Hepatic stellate cell (primary cell): ENCODE measurements around the gene ADSS1.

Experiments
- DNase-seq: peaks from one replicate; pipeline ENCODE4 v3.0.0; 2011; ENCODE audit warnings: low spot score

ADSS1 gene

GRCh38 chr14:104687601-104688504 lies 36.2 kb upstream of the ADSS1 start:
- peak; percentile 86 for DNase-seq

DNA sequence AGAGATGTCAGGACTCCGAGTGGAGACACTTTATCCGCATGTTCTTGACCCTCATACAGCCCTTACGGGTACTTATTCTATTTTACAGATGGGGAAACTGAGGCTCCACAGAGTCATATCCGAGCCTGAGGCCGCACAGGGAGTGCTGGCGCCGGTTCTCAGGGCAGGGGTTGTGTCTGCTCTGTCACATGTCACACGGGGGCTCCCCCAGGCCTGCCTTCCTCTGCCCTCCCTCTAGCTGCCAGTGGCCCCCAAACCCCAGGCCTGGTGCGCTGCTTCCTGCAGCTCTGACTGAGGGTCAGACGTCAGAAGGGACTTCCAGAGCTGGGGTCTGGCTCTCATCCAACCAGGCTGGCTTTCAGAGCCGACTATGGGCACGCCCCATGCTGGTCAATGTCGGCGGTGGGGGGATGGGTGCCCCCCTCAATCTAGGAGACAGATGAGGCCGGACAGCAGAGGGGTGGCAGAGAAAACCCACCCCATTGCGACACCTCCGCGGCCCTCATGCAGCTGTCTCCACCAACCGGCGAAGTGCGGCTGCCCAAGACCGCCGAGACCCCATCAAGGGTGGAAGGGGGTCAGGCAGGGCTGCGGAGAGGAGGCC lies 35.4 kb upstream of the ADSS1 start:
- peak; percentile 62 for DNase-seq

GRCh38 chr14:104689109-104689880 lies 34.7 kb upstream of the ADSS1 start, which contains the start of gene INF2:
Gene INF2 (plus strand): TSS chr14:104689618. CDS start chr14:104701366, 11,748 bp downstream.
- DNase-seq, result peak; percentile 90

DNA sequence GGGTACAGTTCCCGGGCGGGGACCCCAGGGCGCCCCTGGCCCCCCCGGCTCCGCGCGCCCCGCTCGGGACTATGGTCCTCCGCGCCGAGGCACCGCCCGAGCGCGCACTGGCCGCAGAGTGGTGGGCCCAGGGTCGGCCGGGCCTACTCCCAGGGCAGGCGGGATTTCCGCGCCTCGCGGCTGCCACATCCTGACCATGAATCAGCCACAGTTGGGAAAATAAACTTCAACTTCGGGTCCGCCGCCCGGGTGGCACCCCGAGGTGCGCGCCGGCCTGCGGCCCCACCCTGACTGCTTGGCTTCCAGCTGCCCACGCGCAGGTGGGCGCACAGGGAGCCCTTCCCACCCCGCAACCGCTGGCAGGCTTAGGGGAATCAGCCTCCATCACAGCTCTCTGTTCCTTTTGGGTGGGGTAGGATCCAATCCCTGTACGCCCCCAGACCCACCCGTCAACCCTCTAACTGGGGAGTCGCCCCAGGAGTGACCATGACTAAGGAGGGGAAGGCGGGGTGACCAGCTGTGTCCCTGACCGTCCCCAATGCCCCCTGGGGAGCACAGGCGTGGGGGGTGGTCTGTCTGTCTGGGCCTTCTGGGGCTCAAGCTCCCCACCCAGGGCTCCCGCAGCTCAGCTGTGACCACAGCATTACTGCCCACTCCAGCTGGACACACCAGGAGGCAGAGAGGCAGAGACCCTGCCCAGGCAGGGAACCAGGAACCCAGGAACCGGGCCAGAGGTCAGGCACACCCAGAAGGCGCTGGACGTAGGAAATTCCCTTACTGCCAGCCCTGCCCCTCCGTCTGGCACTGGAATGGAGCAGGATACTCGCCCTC lies 33.9 kb upstream of the ADSS1 start:
- peak; percentile 63 for DNase-seq

GRCh38 chr14:104690861-104691455 lies 33.1 kb upstream of the ADSS1 start:
- no peak for DNase-seq

DNA sequence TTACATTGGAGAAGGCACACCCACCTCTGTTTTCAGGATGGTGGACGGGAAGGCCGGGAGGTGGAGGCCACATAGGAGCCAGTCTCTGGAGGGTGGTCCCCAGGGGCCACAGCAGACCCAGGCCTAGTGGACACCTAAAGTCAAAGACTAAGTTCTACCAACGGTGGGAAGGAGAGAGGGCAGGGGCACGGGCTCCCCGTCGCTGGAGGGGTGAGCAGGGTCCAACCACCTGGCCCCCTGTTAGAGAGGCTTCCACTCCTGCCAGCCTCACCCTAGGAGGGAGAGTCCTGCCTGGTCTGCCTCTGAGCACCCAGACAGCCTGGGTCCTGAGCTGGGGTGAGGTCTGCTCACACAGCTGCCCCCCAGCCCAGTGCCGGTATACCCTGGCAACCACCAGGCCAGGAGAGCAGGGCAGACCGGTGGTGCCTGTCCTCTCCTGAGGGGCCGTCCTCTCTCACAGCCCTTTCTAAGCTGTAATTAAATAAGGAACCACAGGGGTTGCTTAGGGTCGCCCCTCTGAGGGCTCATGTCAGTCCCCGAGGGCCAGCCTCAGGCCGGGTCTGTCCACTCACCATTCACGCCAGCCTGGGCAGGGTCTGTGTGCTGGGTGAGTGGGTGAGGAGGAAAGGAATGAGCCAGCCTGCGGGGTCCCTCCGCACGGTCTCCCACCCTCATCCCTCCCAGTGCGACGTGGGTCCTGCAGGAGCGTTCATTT lies 32.3 kb upstream of the ADSS1 start:
- no peak for DNase-seq

DNA sequence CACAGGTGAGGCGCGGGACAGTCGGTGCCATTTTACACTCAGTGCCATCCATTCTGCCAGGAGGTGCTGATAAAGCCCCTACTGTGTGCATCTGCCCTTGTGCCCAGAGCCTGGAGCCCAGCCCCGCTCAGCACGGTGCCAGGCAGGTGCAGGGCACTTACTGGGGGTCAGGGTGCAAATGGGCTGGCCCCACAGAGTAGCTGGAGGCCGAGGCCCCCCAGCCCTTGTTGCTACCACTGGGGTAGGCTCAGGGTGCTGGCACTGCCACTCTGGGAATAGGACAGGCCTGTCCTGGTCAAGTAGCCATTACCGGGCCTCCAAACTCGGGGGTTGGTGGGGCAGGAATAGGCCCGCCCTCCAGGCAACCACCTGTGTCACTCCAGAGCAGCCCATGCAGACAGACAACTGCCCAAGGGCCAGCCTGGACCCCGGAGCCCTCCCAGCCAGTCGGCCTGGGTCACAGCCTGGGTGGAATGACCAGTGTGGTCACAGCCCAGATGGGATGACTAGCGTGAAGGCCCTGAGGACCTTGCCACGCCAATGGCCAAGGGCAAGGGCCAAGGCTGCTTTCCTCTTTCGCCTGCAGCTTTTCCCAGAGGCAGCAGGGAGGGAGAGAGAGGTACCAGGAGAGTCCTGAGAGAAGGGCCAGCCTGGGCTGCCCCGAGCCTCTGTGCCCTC lies 31.6 kb upstream of the ADSS1 start:
- no peak for DNase-seq

- no peak for DNase-seq
These were observed 31.1 kb upstream of the ADSS1 start for GRCh38 chr14:104692939-104693315.

DNA sequence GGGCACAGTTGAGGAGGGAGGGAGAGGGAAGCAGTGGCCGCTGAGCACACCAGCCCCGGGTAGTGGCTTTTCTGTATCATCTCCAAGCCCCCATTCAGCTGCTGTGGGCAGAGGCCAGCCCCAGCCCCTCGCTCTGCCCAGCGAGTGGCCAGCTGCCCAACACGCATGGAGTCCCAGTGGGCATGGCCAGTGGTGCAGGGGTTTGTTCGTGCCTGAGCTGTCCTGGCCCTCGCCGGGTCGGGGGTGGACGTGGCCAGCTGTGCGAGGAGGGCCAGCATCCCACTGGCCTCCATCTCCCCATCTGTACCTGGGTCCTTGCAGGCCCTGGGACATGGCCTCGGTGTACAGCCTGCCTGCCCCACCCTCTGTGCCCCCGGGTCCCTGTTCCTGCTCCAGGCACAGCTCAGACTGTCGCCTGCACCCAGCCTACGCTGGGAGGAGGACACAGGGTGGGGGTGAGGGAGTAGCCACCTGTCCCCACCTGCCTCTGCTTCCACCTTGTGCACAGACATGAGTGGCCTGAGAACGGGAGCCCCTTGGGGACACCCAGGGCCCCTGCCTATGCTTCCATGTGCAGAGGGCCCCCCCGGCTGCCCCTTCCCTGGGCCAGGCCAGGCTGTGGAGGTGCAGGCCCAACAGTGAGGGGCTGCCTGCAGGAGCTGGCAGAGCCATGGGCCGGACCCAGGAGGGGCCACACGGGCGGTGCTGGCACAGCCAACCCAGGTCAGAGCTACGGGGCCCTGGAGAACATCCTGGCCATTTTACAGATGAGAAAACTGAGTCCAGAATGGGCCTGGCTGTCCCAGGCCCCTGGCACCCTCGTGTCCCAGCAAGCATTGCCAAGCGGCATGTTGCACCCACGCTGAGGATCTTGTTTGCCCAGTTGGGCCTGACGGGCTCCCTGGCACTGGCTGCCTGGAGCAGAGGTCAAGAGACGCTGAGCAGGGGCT lies 30.3 kb upstream of the ADSS1 start:
- DNase-seq, result no peak

DNA sequence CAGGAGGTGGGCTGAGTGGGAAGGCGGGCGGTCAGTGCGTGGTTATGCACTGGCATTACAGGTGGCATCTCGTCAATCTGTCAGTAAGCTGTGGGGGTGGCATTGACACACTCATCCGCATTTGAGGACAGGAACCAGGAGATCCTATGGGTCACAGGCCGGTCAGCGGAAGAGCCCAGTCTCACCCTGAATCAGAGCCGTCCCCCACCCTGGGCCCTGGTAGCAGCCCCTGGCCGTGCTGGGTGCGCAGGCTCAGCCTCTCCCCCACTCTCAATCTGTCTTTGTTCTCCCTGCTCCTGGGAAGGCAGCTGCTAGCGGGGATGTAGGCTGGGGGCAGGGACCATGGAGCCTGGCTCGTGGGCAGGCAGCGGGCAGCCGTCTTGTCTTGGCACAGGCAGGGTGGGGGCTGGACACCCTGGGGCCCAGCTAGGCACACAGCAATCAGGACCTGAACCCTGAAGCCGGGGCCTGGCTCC lies 29.5 kb upstream of the ADSS1 start:
- no peak for DNase-seq

DNA sequence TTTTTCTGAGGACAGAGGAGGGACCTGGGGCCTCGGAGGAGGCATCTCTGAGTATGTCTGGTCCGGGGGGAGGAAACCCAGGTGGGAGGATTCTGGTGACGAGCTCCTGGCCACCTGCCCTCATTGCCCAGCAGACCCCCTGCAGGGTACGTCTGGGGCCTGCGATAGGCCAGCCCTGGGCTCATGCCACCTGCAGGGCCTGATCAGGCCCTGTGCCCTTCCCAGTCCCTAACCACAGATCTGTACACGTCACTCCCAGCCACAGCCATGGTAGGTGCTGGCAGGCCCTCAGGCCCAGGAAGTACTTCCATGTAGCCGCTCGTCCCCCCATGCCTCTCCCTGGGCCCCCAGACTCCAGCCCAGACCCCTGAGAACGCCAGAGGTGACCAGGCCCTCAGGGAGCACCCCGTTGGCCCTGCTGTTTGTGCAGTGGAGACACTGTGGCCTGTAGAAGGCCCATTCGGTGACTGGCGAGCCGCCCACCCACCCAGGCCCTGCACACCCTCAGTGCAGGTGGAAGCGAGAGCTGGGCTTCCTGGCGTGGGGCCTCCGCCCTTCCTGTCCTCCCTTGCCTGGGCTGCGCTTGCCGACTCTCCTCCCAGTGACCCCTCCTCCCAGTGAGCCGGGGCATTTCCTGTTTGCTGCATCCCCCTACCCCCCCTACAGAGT lies 28.9 kb upstream of the ADSS1 start:
- DNase-seq, result peak; percentile 61

DNA sequence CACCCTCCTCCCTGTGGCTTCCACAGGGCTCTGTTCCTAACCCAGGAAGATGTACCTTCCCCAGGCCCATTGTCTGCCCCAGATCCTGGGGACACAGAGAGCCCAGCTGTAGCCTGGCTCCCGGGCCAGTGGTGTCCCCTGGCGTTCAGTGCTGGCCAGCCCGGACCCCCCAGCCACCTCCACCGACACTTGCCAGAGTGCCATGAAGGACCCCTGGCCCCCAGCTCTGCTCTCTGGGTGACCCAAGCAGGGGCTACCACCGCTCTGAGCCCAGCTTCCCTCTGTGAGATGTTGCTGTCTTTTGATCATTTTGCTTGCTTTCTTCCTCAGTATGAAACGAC lies 28.4 kb upstream of the ADSS1 start:
- DNase-seq, result no peak

DNA sequence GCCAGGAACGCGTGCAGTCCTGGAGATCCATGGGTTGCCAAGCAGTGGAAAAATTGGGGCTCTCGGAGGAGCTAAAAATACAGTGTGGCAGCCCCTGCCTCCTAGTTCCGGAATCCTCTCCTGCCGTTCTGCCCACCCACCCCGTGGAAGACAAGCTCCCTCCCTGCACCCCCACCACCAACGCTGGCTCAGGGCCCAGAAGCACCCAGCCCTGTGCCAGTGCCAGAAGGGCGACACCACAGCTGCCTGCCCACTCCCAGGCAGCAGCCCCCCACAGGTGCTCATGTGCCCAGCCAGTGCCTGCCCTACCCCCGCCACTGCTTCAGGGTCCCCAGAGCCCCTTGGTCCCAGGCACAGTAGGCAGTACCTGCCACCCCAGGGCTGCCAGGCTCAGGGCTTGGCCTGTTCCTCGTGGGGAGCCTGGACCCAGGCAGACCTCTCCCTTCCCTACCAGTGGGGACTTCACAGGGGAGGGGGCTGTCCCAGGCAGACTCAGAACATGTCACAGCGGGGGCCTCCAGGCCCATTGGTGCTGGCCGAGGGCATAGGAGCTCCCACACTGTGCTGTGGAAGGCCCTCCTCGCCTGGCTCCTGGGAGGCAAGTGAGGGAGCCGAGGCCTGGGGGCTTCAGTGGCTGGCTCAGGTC lies 27.2 kb upstream of the ADSS1 start:
- DNase-seq, result no peak

DNA sequence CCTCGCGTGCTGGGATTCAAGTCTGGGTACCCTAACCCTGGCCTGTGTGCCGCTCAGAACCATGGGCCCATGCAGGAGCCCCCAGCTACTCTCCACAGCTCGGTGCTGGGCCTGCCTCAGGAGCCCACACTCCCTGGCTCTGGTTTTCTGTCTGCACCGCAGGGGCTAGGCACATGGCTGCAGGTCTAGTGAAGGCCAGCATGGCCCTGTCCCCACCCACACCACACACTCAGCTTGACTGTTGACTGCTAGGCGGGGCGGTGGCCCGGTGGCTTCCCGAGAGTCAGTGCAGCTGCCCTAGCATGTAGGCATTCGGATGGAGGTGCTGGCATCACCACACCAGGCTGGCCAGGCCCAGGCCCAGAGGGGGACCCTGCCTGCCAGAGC lies 26.7 kb upstream of the ADSS1 start:
- DNase-seq, result no peak

DNA sequence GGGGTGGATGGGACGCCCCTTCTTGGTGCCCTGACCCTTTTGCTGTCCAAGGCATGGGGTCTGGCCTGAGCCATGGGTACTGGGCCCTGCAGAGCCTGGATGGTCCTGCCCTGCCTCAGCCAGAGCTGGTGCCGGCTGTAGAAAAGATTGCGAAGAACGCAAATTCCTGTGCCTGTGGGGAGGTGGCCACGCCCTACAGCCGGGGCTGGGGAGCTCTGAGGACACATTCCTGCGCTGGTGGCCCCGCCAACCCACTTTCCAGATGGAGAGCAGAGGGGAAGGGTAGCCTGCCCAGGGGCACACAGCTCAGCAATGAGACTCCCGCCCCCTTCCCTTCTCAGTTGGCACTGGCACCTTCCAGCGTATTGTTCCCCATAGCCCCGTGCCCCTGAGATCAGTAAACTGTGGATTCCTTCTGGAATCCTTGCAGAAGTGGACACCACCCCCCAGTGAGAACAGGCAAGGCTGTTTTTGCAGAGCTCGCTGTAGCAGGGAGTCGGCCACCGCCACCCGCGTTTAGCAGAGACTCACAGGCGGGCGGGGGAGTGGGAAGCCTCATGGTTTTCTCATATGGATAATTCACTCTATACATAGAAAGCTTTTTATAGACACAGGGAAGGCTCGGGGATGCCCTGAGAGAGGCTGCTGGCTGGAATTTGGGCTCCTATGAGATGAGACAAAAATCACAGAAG lies 26.0 kb upstream of the ADSS1 start:
- DNase-seq, result peak; percentile 93

GRCh38 chr14:104698688-104699425 lies 25.2 kb upstream of the ADSS1 start:
- no peak for DNase-seq

DNA sequence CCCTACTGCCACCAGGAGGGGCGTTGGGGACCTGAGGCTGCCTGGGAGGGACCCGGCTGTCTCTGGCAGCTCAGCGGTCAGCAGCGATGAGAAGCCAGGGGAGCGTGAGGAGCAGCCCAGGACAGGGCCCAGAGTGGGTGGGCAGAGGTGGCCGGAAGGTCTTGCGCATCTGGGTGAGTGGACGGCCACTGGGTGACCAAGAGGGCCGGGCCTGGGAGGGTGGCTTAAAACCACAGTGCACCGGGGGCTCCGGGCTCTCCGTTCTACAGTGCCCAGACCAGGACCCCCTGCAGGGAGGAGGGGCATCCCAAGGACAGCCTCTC lies 24.6 kb upstream of the ADSS1 start:
- no peak for DNase-seq
